ENCODE data around the gene TMEM117. TPM values are rescaled to one million over a fixed set of nuclear protein-coding genes. Genes with fewer than 3 reads are reported as not detected.

The TMEM117 gene
- polyA plus RNA-seq, 1 experiment, result 4.3 TPM

DNA sequence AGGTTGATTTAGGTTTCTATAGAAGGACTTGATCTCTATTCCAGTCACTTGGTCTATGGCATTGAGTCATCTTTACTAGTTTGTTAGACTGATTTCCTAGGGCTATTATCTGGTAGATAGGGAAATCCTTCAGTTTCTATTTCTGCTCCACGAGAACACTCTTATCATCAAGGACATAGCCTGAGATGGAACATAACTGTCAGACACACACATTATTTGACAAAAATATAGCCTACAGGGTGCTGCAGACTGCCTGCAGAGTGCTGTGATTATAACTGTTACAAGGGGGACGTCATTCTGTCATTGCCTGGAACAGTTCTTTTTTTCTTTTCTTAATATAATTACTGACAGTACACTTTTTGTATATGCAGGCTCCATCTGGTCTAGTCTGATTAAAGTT is 82.0 kb downstream of the TMEM117 start:
- POLR2A ChIA-PET, result no interaction called here
- TF ChIP-seq, protein P1, sequence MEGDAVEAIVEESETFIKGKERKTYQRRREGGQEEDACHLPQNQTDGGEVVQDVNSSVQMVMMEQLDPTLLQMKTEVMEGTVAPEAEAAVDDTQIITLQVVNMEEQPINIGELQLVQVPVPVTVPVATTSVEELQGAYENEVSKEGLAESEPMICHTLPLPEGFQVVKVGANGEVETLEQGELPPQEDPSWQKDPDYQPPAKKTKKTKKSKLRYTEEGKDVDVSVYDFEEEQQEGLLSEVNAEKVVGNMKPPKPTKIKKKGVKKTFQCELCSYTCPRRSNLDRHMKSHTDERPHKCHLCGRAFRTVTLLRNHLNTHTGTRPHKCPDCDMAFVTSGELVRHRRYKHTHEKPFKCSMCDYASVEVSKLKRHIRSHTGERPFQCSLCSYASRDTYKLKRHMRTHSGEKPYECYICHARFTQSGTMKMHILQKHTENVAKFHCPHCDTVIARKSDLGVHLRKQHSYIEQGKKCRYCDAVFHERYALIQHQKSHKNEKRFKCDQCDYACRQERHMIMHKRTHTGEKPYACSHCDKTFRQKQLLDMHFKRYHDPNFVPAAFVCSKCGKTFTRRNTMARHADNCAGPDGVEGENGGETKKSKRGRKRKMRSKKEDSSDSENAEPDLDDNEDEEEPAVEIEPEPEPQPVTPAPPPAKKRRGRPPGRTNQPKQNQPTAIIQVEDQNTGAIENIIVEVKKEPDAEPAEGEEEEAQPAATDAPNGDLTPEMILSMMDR (IDR thresholded peaks at IDR 0.05; ENCODE audit: insufficient read depth, low read depth, low read length), result no peak
- Histone ChIP-seq H3K4me3 (ENCODE audit: low read depth, low read length) (no peak overlapping the region), H3K36me3 (ENCODE audit: control insufficient read depth, insufficient read depth, low read length) (no peaks in the 10 kb centered on the region), H3K27me3 (ENCODE audit: control insufficient read depth, insufficient read depth, low read length) (no peaks in the 10 kb centered on the region)
- CTCF ChIA-PET, result no interaction called here
- no peak for DNase-seq (ENCODE audit: low read depth)

DNA sequence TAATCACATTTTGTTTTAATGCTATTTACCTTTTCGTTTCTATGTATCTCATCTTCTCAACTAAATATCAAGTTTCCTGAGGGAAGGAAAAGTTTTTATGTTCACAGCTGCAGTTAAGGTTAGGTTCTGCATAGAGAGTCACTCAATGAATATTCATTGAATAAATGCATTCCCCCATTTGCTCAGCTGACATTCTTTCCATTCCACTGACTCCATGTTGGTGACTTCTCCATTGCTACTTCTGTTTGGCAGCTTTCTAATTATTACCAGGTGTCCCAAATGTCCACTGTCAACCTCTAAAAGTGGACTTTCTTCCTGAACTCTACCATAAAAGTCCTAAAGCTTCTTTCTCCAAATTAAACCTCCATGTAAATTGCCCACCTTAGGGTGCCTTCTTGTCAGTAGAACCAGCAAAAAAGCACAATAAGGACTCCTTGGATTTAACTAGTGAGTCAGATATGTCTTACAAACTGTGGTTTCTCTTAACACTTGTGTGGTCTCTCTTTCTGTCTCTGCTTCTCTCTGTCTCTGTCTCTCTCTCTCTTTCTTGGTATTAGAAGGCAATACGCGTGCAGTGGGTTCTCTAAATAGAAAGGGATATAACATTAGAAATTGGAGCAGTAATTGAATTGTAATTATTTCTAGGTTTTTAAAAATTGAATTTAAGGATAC is 85.9 kb downstream of the TMEM117 start:
- Histone ChIP-seq H3K4me3 (ENCODE audit: low read depth, low read length) (no peak overlapping the region), H3K36me3 (ENCODE audit: control insufficient read depth, insufficient read depth, low read length) (no peaks in the 10 kb centered on the region), H3K27me3 (ENCODE audit: control insufficient read depth, insufficient read depth, low read length) (no peaks in the 10 kb centered on the region)
- POLR2A ChIA-PET, result no interaction called here
- CTCF ChIA-PET, result interaction anchor here (0.8 to 1.9 kb wide), 3 partner anchors 16 to 427 kb away, joined by 3 to 4 read pairs (median 4); no protein-coding TSS in a partner anchor
- peak; percentile 27 for DNase-seq (ENCODE audit: low read depth)
- TF ChIP-seq, protein P1 (IDR thresholded peaks at IDR 0.05; ENCODE audit: insufficient read depth, low read depth, low read length), result no peak

DNA sequence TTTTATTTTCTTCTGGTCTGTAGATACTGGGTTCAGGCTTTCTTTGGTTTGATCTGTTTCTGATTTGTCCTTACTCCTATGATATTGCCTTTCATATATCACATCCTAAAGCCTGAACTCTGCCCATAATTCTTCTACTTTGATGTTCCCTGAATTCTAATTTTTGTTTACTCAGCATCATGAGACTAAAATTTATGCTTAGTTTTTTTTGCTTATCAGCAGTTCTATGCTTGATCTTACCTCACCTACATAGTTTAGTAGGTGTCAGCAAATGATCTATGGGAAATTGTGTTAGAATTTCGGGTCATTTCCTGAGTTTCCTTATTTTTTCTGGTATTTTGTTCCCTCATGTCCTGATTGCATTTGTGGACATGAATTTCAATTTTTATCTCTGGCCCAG is 94.2 kb downstream of the TMEM117 start:
- no peaks in the 10 kb centered on the region for H3K36me3 ChIP-seq (ENCODE audit: control insufficient read depth, insufficient read depth, low read length)
- no peak overlapping the region for H3K4me3 ChIP-seq (ENCODE audit: low read depth, low read length)
- DNase-seq (ENCODE audit: low read depth), result no peak
- H3K27me3 ChIP-seq (ENCODE audit: control insufficient read depth, insufficient read depth, low read length), result no peaks in the 10 kb centered on the region
- ChIA-PET CTCF (no interaction called here), POLR2A (no interaction called here)
- TF ChIP-seq, protein P1 (IDR thresholded peaks at IDR 0.05; ENCODE audit: insufficient read depth, low read depth, low read length), result no peak

DNA sequence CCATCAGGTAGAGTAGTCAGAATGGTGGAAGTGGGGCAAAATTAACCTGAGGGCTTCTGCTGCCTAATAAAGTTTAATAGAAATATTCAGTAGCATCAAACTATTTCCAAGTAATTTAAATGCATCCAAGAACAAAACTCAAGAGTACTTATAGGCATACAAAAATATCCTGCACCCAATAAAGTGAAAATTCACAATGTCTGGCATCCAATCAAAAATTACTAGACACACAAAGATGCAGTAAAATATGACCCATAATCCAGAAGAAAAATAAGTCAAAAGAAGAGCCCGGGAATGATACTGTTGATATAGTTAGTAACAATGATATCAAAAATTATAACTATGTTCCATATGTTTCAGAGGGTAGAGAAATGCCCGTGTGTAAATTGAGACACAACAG is 95.3 kb downstream of the TMEM117 start:
- Histone ChIP-seq H3K36me3 (ENCODE audit: control insufficient read depth, insufficient read depth, low read length) (no peaks in the 10 kb centered on the region), H3K27me3 (ENCODE audit: control insufficient read depth, insufficient read depth, low read length) (no peaks in the 10 kb centered on the region), H3K4me3 (ENCODE audit: low read depth, low read length) (no peak overlapping the region)
- TF ChIP-seq, protein P1 (IDR thresholded peaks at IDR 0.05; ENCODE audit: insufficient read depth, low read depth, low read length), result no peak
- POLR2A ChIA-PET, result no interaction called here
- no peak for DNase-seq (ENCODE audit: low read depth)
- CTCF ChIA-PET, result no interaction called here

DNA sequence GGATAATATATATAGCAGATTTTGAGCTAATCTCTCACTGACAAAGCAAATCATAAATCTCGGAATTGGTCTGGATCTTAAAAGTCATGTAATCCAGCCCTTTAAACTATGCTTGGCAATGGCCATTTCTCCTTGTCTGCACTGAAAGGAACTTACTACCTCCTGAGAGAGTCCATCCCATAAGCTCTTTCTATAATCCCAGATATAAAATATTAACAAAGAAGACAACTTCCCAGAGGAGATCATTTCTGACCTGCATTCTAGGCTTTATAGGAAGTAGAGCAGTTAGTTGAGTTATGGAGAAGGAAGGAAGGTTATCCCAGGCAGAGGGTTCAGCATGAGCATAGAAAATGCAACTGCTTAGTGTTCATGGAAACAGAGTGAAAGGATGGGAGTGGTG is 99.7 kb downstream of the TMEM117 start:
- CTCF ChIA-PET, result no interaction called here
- DNase-seq (ENCODE audit: low read depth), result no peak

More for the DNA sequence above, 99.7 kb downstream of the TMEM117 start:
- TF ChIP-seq, protein P1 (IDR thresholded peaks at IDR 0.05; ENCODE audit: insufficient read depth, low read depth, low read length), result no peak
- Histone ChIP-seq H3K36me3 (ENCODE audit: control insufficient read depth, insufficient read depth, low read length) (no peaks in the 10 kb centered on the region), H3K4me3 (ENCODE audit: low read depth, low read length) (no peak overlapping the region), H3K27me3 (ENCODE audit: control insufficient read depth, insufficient read depth, low read length) (no peaks in the 10 kb centered on the region)
- POLR2A ChIA-PET, result no interaction called here
